CD4-positive, alpha-beta memory T cell (primary cell): ENCODE data around the gene KRT75. TPM values are rescaled to one million over a fixed set of nuclear protein-coding genes. Genes with fewer than 3 reads are reported as not detected.

Experiments used
- CTCF ChIA-PET: fragments of 350-600 bp; sonication (Branson Sonifier 250); formaldehyde crosslinking; loops from one replicate; lab custom pipeline; 2021; ENCODE audit warnings: inconsistent platforms; ENCODE audit not compliant: partially characterized antibody; lab: Charles Lee
- POLR2A ChIA-PET: fragments of 350-600 bp; sonication (Branson Sonifier 250); formaldehyde crosslinking; loops from one replicate; lab custom pipeline; 2021; ENCODE audit not compliant: partially characterized antibody; lab: Charles Lee
- DNase-seq, 5 donors: peaks; one replicate each; pipeline versions ENCODE4 v3.0.0 to v3.0.0-alpha.2; 2020 to 2022; ENCODE audit warnings: mixed read lengths in 1 of 5
- H3K27ac ChIP-seq: one replicate; pipeline ENCODE4 v1.7.0; 2013; ENCODE audit warnings: low read depth, low read length
- H3K27me3 ChIP-seq: 2 replicates; pipeline ENCODE4 v1.7.0; 2013; ENCODE audit warnings: mild to moderate bottlenecking, low read length, moderate library complexity; ENCODE audit not compliant: insufficient read depth
- H3K36me3 ChIP-seq: 2 replicates; pipeline ENCODE4 v1.7.0; 2013; ENCODE audit warnings: mild to moderate bottlenecking, low read length, moderate library complexity; ENCODE audit not compliant: insufficient read depth
- H3K4me1 ChIP-seq: 2 replicates; pipeline ENCODE4 v1.7.0; 2013; ENCODE audit warnings: mild to moderate bottlenecking, low read length, moderate library complexity; ENCODE audit not compliant: insufficient read depth
- H3K4me3 ChIP-seq, 2 donors: one replicate each; pipeline ENCODE4 v1.7.0; 2013; ENCODE audit warnings: low read length in 2 of 2, mild to moderate bottlenecking in 1 of 2
- H3K9me3 ChIP-seq, 2 donors: one replicate each; pipeline ENCODE4 v1.7.0; 2013; ENCODE audit warnings: low read length in 2 of 2, control low read depth in 1 of 2; ENCODE audit not compliant: control insufficient read depth in 1 of 2
- H3K27ac Mint-ChIP-seq, 7 donors: one replicate each; pipeline ENCODE4 v1.8.0; 2020 to 2021; ENCODE audit warnings: mixed read lengths in 7 of 7, mild to moderate bottlenecking in 6 of 7, inconsistent platforms in 3 of 7, moderate library complexity in 3 of 7
- H3K27me3 Mint-ChIP-seq, 2 donors: one replicate each; pipeline ENCODE4 v1.8.0; 2020 to 2021; ENCODE audit warnings: mixed read lengths in 2 of 2
- H3K36me3 Mint-ChIP-seq, 2 donors: one replicate each; pipeline ENCODE4 v1.8.0; 2020 to 2021; ENCODE audit warnings: mixed read lengths in 2 of 2, inconsistent platforms in 1 of 2, mild to moderate bottlenecking in 1 of 2
- H3K4me1 Mint-ChIP-seq, 4 donors: one replicate each; pipeline ENCODE4 v1.8.0; 2020 to 2021; ENCODE audit warnings: mixed read lengths in 4 of 4, mild to moderate bottlenecking in 1 of 4
- H3K4me3 Mint-ChIP-seq, 8 donors: one replicate each; pipeline ENCODE4 v1.8.0; 2020 to 2021; ENCODE audit warnings: mixed read lengths in 8 of 8, mild to moderate bottlenecking in 7 of 8, moderate library complexity in 6 of 8, inconsistent platforms in 3 of 8
- H3K9me3 Mint-ChIP-seq, 8 donors: one replicate each; pipeline ENCODE4 v1.8.0; 2020 to 2021; ENCODE audit warnings: mixed read lengths in 8 of 8, mild to moderate bottlenecking in 5 of 8, inconsistent platforms in 3 of 8, moderate library complexity in 1 of 8
- intact Hi-C: fragments of 100-400 bp; cut with micrococcal nuclease; formaldehyde crosslinking; loops from one replicate; pipeline ENCODE4 v1.15.1; 2023
- polyA plus RNA-seq, 2 donors: library from polyadenylated mRNA; unstranded; fragments of 300-500 nt; fragmentation: Illumina TruSeq; gene quantifications; one replicate each; pipeline ENCODE4 v1.2.3, GENCODE V29; 2021
- total RNA-seq, 2 experiments: library from RNA; stranded (reverse); gene quantifications; one replicate each; pipeline ENCODE4 v1.2.3, GENCODE V29; 2021

KRT75 gene
- total and polyA plus RNA-seq, 4 experiments from 2014 or later: not detected

GRCh38 chr12:52423661-52424500 lies 10.3 kb downstream of the KRT75 start:
- intact Hi-C loops: no loop called here
- ChIA-PET CTCF (no interaction called here), POLR2A (no interaction called here)
- peaks cover 14 to 24% of the 10 kb centered on the region in 2 donors for H3K27me3 Mint-ChIP-seq
- Histone ChIP-seq H3K9me3 (no peaks in the 10 kb centered on the region), H3K36me3 (no peaks in the 10 kb centered on the region), H3K27me3 (no peaks in the 10 kb centered on the region), H3K27ac (no peak overlapping the region), H3K4me1 (no peaks in the 10 kb centered on the region), H3K4me3 (no peak overlapping the region)
- peaks cover 0 to 1% (median 0%) of the 10 kb centered on the region in 4 donors for H3K4me1 Mint-ChIP-seq
- no peaks in the 10 kb centered on the region for H3K36me3 Mint-ChIP-seq
- peak overlapping the region in 1 of 7 donors; percentile 36 for H3K27ac Mint-ChIP-seq
- no peak overlapping the region for H3K4me3 Mint-ChIP-seq
- DNase-seq: no peak
- no peaks in the 10 kb centered on the region for H3K9me3 Mint-ChIP-seq

GRCh38 chr12:52423035-52423434 lies 11.1 kb downstream of the KRT75 start:
- peaks cover 0 to 1% (median 0%) of the 10 kb centered on the region in 4 donors for H3K4me1 Mint-ChIP-seq
- ChIA-PET CTCF (no interaction called here), POLR2A (no interaction called here)
- no peaks in the 10 kb centered on the region for H3K9me3 ChIP-seq
- H3K27ac ChIP-seq: no peak overlapping the region
- no peaks in the 10 kb centered on the region for H3K27me3 ChIP-seq
- intact Hi-C loops: no loop called here
- no peaks in the 10 kb centered on the region for H3K4me1 ChIP-seq
- no peak for DNase-seq
- H3K36me3 ChIP-seq: no peaks in the 10 kb centered on the region
- peaks cover 13 to 22% of the 10 kb centered on the region in 2 donors for H3K27me3 Mint-ChIP-seq
- H3K4me3 Mint-ChIP-seq: peak overlapping the region in 1 of 8 donors; percentile 53
- H3K9me3 Mint-ChIP-seq: no peaks in the 10 kb centered on the region
- H3K36me3 Mint-ChIP-seq: no peaks in the 10 kb centered on the region
- no peak overlapping the region for H3K4me3 ChIP-seq
- H3K27ac Mint-ChIP-seq: no peak overlapping the region

- intact Hi-C loops: no loop called here
- H3K4me1 ChIP-seq: no peaks in the 10 kb centered on the region
- Mint-ChIP-seq H3K4me3 (no peak overlapping the region), H3K9me3 (peaks cover 0 to 2% (median 0%) of the 10 kb centered on the region in 8 donors), H3K27ac (no peak overlapping the region), H3K4me1 (peaks cover 0 to 1% (median 0%) of the 10 kb centered on the region in 4 donors), H3K36me3 (no peaks in the 10 kb centered on the region), H3K27me3 (peaks cover 11 to 25% of the 10 kb centered on the region in 2 donors)
- no peaks in the 10 kb centered on the region for H3K36me3 ChIP-seq
- no peaks in the 10 kb centered on the region for H3K27me3 ChIP-seq
- H3K9me3 ChIP-seq: no peaks in the 10 kb centered on the region
- no peak for DNase-seq
- CTCF ChIA-PET: no interaction called here
- no peak overlapping the region for H3K27ac ChIP-seq
- POLR2A ChIA-PET: no interaction called here
- no peak overlapping the region for H3K4me3 ChIP-seq
Measured at GRCh38 chr12:52419656-52420055, 14.5 kb downstream of the KRT75 start.

- no peak overlapping the region for H3K4me3 ChIP-seq
- H3K4me1 ChIP-seq: no peaks in the 10 kb centered on the region
- DNase-seq: no peak
- H3K27me3 ChIP-seq: no peaks in the 10 kb centered on the region
- no peak overlapping the region for H3K27ac ChIP-seq
- Mint-ChIP-seq H3K27ac (no peak overlapping the region), H3K27me3 (peaks cover 11 to 29% of the 10 kb centered on the region in 2 donors), H3K9me3 (peaks cover 0 to 2% (median 0%) of the 10 kb centered on the region in 8 donors), H3K4me1 (peaks cover 0 to 1% (median 0%) of the 10 kb centered on the region in 4 donors), H3K36me3 (no peaks in the 10 kb centered on the region), H3K4me3 (no peak overlapping the region)
- ChIA-PET POLR2A (no interaction called here), CTCF (no interaction called here)
- no peaks in the 10 kb centered on the region for H3K36me3 ChIP-seq
- no peaks in the 10 kb centered on the region for H3K9me3 ChIP-seq
- intact Hi-C loops: no loop called here
Measured at GRCh38 chr12:52418576-52419110, 15.5 kb downstream of the KRT75 start.

GRCh38 chr12:52417740-52418139 lies 16.4 kb downstream of the KRT75 start:
- H3K4me3 ChIP-seq: no peak overlapping the region
- peaks cover 0 to 2% (median 0%) of the 10 kb centered on the region in 8 donors for H3K9me3 Mint-ChIP-seq
- H3K4me1 ChIP-seq: no peaks in the 10 kb centered on the region
- H3K27ac Mint-ChIP-seq: no peak overlapping the region
- no peak overlapping the region for H3K4me3 Mint-ChIP-seq
- no peak overlapping the region for H3K27ac ChIP-seq
- ChIA-PET POLR2A (no interaction called here), CTCF (no interaction called here)
- no peaks in the 10 kb centered on the region for H3K9me3 ChIP-seq
- no peaks in the 10 kb centered on the region for H3K27me3 ChIP-seq
- peaks cover 0 to 1% (median 0%) of the 10 kb centered on the region in 4 donors for H3K4me1 Mint-ChIP-seq
- peaks cover 8 to 35% of the 10 kb centered on the region in 2 donors for H3K27me3 Mint-ChIP-seq
- no peak for DNase-seq
- H3K36me3 ChIP-seq: no peaks in the 10 kb centered on the region
- intact Hi-C loops: no loop called here
- H3K36me3 Mint-ChIP-seq: no peaks in the 10 kb centered on the region

GRCh38 chr12:52416795-52417194 lies 17.4 kb downstream of the KRT75 start:
- no peak for DNase-seq
- H3K36me3 Mint-ChIP-seq: no peaks in the 10 kb centered on the region
- Histone ChIP-seq H3K4me3 (no peak overlapping the region), H3K27me3 (no peaks in the 10 kb centered on the region), H3K27ac (no peak overlapping the region), H3K4me1 (no peaks in the 10 kb centered on the region), H3K36me3 (no peaks in the 10 kb centered on the region), H3K9me3 (no peaks in the 10 kb centered on the region)
- H3K27me3 Mint-ChIP-seq: peaks cover 5 to 36% of the 10 kb centered on the region in 2 donors
- peaks cover 0 to 2% (median 0%) of the 10 kb centered on the region in 8 donors for H3K9me3 Mint-ChIP-seq
- ChIA-PET POLR2A (no interaction called here), CTCF (no interaction called here)
- peaks cover 0 to 1% (median 0%) of the 10 kb centered on the region in 4 donors for H3K4me1 Mint-ChIP-seq
- no peak overlapping the region for H3K27ac Mint-ChIP-seq
- H3K4me3 Mint-ChIP-seq: no peak overlapping the region
- intact Hi-C loops: no loop called here

GRCh38 chr12:52415870-52416750 lies 18.1 kb downstream of the KRT75 start:
- peaks cover 0 to 2% (median 0%) of the 10 kb centered on the region in 8 donors for H3K9me3 Mint-ChIP-seq
- no peak for DNase-seq
- H3K27ac Mint-ChIP-seq: no peak overlapping the region
- Histone ChIP-seq H3K27ac (no peak overlapping the region), H3K36me3 (no peaks in the 10 kb centered on the region), H3K27me3 (no peaks in the 10 kb centered on the region), H3K4me3 (no peak overlapping the region), H3K4me1 (no peaks in the 10 kb centered on the region), H3K9me3 (no peaks in the 10 kb centered on the region)
- intact Hi-C loops: no loop called here
- H3K4me3 Mint-ChIP-seq: no peak overlapping the region
- H3K27me3 Mint-ChIP-seq: peaks cover 2 to 30% of the 10 kb centered on the region in 2 donors
- H3K4me1 Mint-ChIP-seq: peaks cover 0 to 1% (median 0%) of the 10 kb centered on the region in 4 donors
- POLR2A ChIA-PET: no interaction called here
- CTCF ChIA-PET: no interaction called here
- H3K36me3 Mint-ChIP-seq: no peaks in the 10 kb centered on the region
